Fibroblast of the aortic adventitia (primary cell): ENCODE measurements around the gene LIFR. TPM values are rescaled to one million over a fixed set of nuclear protein-coding genes. Genes with fewer than 3 reads are reported as not detected.

ENCODE experiments used
- DNase-seq: peaks from one replicate; pipeline ENCODE4 v3.0.0-alpha.2; 2010; ENCODE audit warnings: low read depth
- H3K4me3 ChIP-seq: 2 replicates; pipeline ENCODE4 v1.5.1; 2011; ENCODE audit warnings: low read depth, mild to moderate bottlenecking, control low read depth, low read length, moderate library complexity
- CTCF ChIP-seq: IDR thresholded peaks from 2 replicates; pipeline ENCODE4 v1.5.1; 2011; ENCODE audit warnings: mild to moderate bottlenecking, low read length, control low read depth, inconsistent platforms; ENCODE audit not compliant: insufficient read depth
- total RNA-seq: library from RNA; depleted of rRNA; stranded (reverse); fragments of >200 nt; gene quantifications from 2 replicates; pipeline ENCODE4 v1.2.3, GENCODE V29; 2012; ENCODE audit warnings: low replicate concordance

LIFR gene
- total RNA-seq, 1 donor: 45.0 TPM

- no peak for TF ChIP-seq CTCF
- DNase-seq: no peak
- no peak overlapping the region for H3K4me3 ChIP-seq
Measured at GRCh38 chr5:38465702-38466423, 90.6 kb downstream of the LIFR start.

GRCh38 chr5:38465061-38465460, 91.4 kb downstream of the LIFR start:
- H3K4me3 ChIP-seq: no peak overlapping the region
- no peak for TF ChIP-seq CTCF
- DNase-seq: no peak

GRCh38 chr5:38463634-38464521, 92.6 kb downstream of the LIFR start:
- TF ChIP-seq CTCF: no peak
- peak; percentile 87 for DNase-seq
- no peak overlapping the region for H3K4me3 ChIP-seq

GRCh38 chr5:38462976-38463633, 93.3 kb downstream of the LIFR start:
- DNase-seq: no peak
- H3K4me3 ChIP-seq: no peak overlapping the region
- no peak for TF ChIP-seq CTCF

- no peak for DNase-seq
- H3K4me3 ChIP-seq: no peak overlapping the region
- TF ChIP-seq CTCF: no peak
Measured at GRCh38 chr5:38458174-38458573, 98.3 kb downstream of the LIFR start.

GRCh38 chr5:38456657-38457399, 99.6 kb downstream of the LIFR start:
- TF ChIP-seq CTCF: no peak
- no peak overlapping the region for H3K4me3 ChIP-seq
- DNase-seq: no peak
